PFSK-1 (cell line): ENCODE results near the gene UCHL3.

Experiments used
- FOXP2 ChIP-seq: optimal IDR thresholded peaks from 2 replicates; pipeline ENCODE3; 2011; ENCODE audit warnings: borderline replicate concordance, control low read depth, inconsistent platforms; ENCODE audit not compliant: insufficient read depth; ENCODE audit errors: extremely low read length, extremely low read depth
- POLR2AphosphoS5 ChIP-seq: IDR thresholded peaks from 2 replicates; pipeline ENCODE4 v1.6.1; 2012; ENCODE audit warnings: low read depth, mild to moderate bottlenecking, control low read depth, low read length, moderate library complexity
- SIN3A ChIP-seq: IDR thresholded peaks from 2 replicates; pipeline ENCODE4 v1.6.1; 2012; ENCODE audit warnings: mild to moderate bottlenecking, low read length, moderate library complexity, borderline replicate concordance; ENCODE audit not compliant: insufficient read depth
- TAF1 ChIP-seq: IDR thresholded peaks from 2 replicates; pipeline ENCODE4 v1.6.1; 2012; ENCODE audit warnings: low read length, control low read depth, borderline replicate concordance; ENCODE audit not compliant: insufficient read depth
- TF ChIP-seq, protein P1 (sequence below), 2 experiments: IDR thresholded peaks; 2 replicates each; pipeline versions ENCODE4 v1.6.1 to v1.8.0; 2011 to 2012; ENCODE audit warnings: low read depth in 2 of 2, low read length in 2 of 2, control low read depth in 1 of 2, inconsistent platforms in 1 of 2, mild to moderate bottlenecking in 1 of 2, moderate library complexity in 1 of 2; ENCODE audit not compliant: insufficient read depth in 1 of 2

UCHL3 gene

DNA sequence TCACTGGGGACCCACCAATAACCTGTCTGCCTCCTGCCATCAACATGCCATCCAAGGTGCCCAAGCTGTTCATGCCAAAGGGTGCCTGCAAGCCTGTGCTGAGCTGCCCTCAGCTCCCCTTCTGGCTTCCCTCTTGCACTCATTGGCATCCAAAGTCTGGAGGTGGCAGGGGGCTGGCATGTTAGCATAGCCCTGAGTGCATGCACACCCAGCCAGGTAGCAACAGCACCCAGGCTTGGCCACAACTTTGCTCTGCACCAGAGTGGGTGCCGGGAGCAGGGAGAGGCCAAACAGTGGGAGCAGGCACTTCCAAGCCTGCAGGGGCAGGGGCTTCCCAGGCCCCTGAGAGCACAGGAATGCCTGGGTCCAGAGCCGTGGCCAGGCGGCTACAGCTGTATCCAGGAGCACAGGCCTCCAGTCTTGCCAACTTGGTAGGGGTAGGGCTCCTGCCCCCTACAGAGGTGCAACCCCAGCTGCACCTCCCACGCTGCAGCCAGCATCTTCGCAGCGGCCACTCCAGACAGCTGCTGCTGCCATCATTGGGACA lies 41.5 kb upstream of the UCHL3 start:
- TF ChIP-seq TAF1 (no peak), FOXP2 (no peak), SIN3A (no peak), POLR2AphosphoS5 (no peak)
- TF ChIP-seq, protein P1, sequence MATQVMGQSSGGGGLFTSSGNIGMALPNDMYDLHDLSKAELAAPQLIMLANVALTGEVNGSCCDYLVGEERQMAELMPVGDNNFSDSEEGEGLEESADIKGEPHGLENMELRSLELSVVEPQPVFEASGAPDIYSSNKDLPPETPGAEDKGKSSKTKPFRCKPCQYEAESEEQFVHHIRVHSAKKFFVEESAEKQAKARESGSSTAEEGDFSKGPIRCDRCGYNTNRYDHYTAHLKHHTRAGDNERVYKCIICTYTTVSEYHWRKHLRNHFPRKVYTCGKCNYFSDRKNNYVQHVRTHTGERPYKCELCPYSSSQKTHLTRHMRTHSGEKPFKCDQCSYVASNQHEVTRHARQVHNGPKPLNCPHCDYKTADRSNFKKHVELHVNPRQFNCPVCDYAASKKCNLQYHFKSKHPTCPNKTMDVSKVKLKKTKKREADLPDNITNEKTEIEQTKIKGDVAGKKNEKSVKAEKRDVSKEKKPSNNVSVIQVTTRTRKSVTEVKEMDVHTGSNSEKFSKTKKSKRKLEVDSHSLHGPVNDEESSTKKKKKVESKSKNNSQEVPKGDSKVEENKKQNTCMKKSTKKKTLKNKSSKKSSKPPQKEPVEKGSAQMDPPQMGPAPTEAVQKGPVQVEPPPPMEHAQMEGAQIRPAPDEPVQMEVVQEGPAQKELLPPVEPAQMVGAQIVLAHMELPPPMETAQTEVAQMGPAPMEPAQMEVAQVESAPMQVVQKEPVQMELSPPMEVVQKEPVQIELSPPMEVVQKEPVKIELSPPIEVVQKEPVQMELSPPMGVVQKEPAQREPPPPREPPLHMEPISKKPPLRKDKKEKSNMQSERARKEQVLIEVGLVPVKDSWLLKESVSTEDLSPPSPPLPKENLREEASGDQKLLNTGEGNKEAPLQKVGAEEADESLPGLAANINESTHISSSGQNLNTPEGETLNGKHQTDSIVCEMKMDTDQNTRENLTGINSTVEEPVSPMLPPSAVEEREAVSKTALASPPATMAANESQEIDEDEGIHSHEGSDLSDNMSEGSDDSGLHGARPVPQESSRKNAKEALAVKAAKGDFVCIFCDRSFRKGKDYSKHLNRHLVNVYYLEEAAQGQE (IDR thresholded peaks at IDR 0.05; ENCODE audit: insufficient read depth in 1 of 2, low read depth in 2 of 2, low read length in 2 of 2) = no peak

DNA sequence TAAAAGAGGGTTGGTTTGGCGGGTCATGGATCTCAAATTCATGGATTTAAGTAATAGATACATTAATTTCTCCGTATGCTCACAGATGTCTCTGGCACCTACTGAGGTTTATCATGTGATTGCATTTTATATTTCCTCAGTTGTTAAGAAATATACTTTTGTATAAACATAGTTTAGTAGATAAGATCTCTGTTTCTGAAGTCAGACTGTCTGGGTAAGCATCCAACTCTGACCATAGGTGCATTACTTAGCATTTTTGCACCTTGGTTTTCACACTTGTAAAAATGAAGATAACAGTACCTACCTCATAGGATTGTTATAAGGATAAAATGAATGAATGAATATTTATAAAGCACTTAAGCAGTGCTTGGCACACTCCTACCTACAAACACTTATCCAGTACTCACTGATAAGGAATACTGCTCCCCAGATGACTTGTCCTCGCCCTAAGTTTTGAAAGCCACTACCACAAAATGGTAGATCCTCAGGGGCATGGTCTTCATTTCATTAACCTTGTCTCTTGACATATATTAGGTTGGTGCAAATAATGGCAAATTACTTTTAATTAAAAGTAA lies 38.5 kb upstream of the UCHL3 start:
- TF ChIP-seq, protein P1 (IDR thresholded peaks at IDR 0.05; ENCODE audit: insufficient read depth in 1 of 2, low read depth in 2 of 2, low read length in 2 of 2) = no peak
- no peak for TF ChIP-seq FOXP2
- TF ChIP-seq SIN3A = no peak
- TF ChIP-seq TAF1 = no peak
- TF ChIP-seq POLR2AphosphoS5 = no peak

DNA sequence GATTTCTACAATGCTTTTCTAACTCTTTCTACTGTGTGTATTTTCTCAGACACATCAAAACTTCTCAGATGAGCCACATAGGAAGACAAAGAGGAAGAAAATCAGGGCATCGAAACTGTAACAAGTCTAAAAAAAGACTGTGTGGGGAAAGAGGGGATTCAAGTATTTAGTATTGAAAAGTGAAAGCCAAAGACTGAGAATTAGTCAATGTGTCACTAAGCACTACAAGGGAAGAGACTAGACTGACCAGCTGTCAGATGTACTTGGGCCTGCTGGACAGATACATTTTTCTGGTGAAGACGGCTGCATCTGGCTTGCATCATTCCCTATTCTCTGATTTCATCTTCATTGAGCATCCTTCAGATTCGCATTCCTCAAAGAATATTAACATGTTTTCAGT lies 37.3 kb upstream of the UCHL3 start:
- TF ChIP-seq FOXP2 = no peak
- TF ChIP-seq SIN3A = no peak
- TF ChIP-seq TAF1 = no peak
- TF ChIP-seq POLR2AphosphoS5 = no peak
- TF ChIP-seq, protein P1 (IDR thresholded peaks at IDR 0.05; ENCODE audit: insufficient read depth in 1 of 2, low read depth in 2 of 2, low read length in 2 of 2) = no peak

DNA sequence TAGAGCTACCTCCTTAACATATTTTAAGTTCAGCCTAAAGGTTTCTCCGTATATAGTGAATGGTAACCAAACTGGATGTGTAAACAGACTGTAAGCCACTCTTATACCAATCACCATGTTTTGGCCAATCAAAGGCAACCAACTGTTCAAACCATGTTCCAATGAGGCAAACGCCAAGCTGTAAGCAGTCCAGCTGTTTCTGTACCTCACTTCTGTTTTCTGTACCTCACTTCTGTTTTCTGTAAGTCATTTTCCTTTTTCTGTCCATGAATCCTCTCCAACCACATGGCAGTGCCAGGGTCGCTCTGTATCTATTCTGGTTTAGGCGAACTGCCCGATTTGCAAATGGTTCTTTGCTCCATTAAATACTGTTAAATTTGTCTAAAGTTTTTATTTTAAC lies 36.3 kb upstream of the UCHL3 start:
- no peak for TF ChIP-seq FOXP2

DNA sequence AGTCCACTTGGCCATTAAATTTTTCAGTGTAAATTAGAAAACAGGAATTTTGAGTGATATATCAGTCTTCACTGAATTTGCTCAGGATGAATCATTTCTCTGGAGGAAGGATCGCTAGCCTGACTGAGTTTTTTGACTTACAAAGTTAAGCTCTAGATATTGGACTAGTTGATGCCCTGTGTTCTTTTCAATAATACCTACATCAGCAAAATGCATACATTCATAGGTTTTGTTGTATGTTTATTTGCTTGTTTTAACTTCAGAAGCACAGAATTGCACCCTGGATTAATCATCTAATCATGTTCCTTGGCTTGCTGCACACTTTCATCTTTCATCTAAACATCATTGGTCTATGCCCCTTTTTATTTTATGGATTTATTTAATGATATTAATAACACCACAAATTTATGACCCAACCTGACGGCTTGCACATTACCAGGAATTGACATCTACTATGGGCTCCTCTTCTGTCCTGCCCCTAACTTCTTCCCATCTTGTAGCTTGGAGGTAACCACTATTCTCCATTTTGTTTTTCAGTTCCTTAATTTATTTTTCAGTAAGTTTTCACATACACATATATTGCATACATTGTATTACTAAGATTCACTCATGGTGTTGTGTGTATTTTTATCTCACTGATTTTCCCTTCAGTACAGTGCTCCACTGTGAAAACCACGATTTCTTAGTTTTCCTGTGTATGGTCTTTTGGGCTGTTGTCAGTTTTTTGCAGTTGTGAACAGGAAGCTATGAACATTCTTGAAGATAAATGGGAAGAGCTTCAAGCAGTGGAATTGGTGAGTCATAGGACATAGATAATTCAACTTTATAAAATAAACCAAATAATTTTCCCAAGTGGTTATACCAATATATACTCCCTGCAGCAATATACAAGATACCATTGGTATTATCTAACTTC lies 35.3 kb upstream of the UCHL3 start:
- no peak for TF ChIP-seq FOXP2
- no peak for TF ChIP-seq SIN3A
- TF ChIP-seq TAF1 = no peak
- TF ChIP-seq POLR2AphosphoS5 = no peak
- TF ChIP-seq, protein P1 (IDR thresholded peaks at IDR 0.05; ENCODE audit: insufficient read depth in 1 of 2, low read depth in 2 of 2, low read length in 2 of 2) = no peak
